Adrenal gland (tissue), 12 donors: ENCODE measurements around the gene AMT. TPM values are rescaled to one million over a fixed set of nuclear protein-coding genes. Genes with fewer than 3 reads are reported as not detected.

Experiments used
- DNase-seq, 7 donors: peaks; one replicate each; pipeline ENCODE4 v3.0.0-alpha.2; 2019 to 2020
- H3K27ac ChIP-seq, 5 donors: fragments of 200-600 bp; sonication (generic) in 4 of 5; 1 replicate in 3 of 5; 2 replicates in 2 of 5; pipeline versions ENCODE4 v1.5.1 to v1.8.0; 2016 to 2020; ENCODE audit warnings: mild to moderate bottlenecking in 1 of 5
- H3K27me3 ChIP-seq: fragments of 200-600 bp; 2 replicates; pipeline ENCODE4 v1.8.0; 2021
- H3K36me3 ChIP-seq, 2 donors: fragments of 200-600 bp; replicated peaks in 1 of 2; 1 replicate in 1 of 2; 2 replicates in 1 of 2; pipeline versions ENCODE4 v1.5.1 to v1.8.0; 2018 to 2022
- H3K4me1 ChIP-seq, 2 donors: fragments of 200-600 bp; replicated peaks in 1 of 2; 1 replicate in 1 of 2; 2 replicates in 1 of 2; pipeline versions ENCODE4 v1.5.1 to v1.8.0; 2018 to 2021
- H3K4me3 ChIP-seq, 4 donors: fragments of 200-600 bp; sonication (generic) in 3 of 4; one replicate each; pipeline ENCODE4 v1.5.1; 2016 to 2018
- H3K9me3 ChIP-seq, 3 donors: fragments of 200-600 bp; sonication (generic) in 1 of 3; replicated peaks in 1 of 3; 1 replicate in 2 of 3; 2 replicates in 1 of 3; pipeline versions ENCODE4 v1.5.1 to v1.8.0; 2016 to 2021
- CTCF ChIP-seq, 6 experiments: fragments of 450-650 bp in 4 of 6; fragments of 200-600 bp in 2 of 6; sonication (generic) in 1 of 6; IDR thresholded peaks; 1 replicate in 5 of 6; 2 replicates in 1 of 6; pipeline versions ENCODE4 v1.5.1 to v1.8.0; 2016 to 2021; ENCODE audit warnings: antibody characterized with exemption in 6 of 6, mild to moderate bottlenecking in 2 of 6, moderate library complexity in 1 of 6
- POLR2A ChIP-seq, 2 donors: fragments of 450-650 bp; IDR thresholded peaks; one replicate each; pipeline ENCODE4 v1.6.1; 2017; ENCODE audit warnings: antibody characterized with exemption in 2 of 2, mild to moderate bottlenecking in 2 of 2, moderate library complexity in 1 of 2
- WGBS, 4 donors: extraction: QIAGEN DNeasy Blood & Tissue Kit in 2 of 4; methylation state at CpG; one replicate each; pipeline versions ENCODE4 v1.1.5 to v1.1.7; 2013 to 2017; 5-methylcytosine and 5-hydroxymethylcytosine counted together
- intact Hi-C, 2 donors: fragments of 100-400 bp; cut with DNase I; formaldehyde crosslinking; loops; one replicate each; pipeline versions ENCODE4 v1.14.1 to v1.15.0; 2022 to 2023
- polyA plus RNA-seq, 3 donors: library from polyadenylated mRNA; stranded (reverse); fragments of 200-250 nt in 2 of 3; fragments of 350-450 nt in 1 of 3; fragmentation: Illumina TruSeq in 1 of 3; extraction: RNeasy Lipid Tissue Mini Kit (QIAGEN cat#74804) in 1 of 3; gene quantifications; one replicate each; pipeline ENCODE4 v1.2.3, GENCODE V29; 2013 to 2014
- total RNA-seq, 9 donors: library from RNA; depleted of rRNA in 4 of 9; stranded (reverse); fragments of >200 nt in 4 of 9; fragments of 120-200 nt in 1 of 9; fragmentation: NEBNext Ultra II Directional in 1 of 9; extraction: Animal tissue kit (Norgen Biotek cat#: 25700) in 1 of 9; gene quantifications; one replicate each; pipeline versions ENCODE4 v1.1.0 to v1.2.4, GENCODE V29; 2013 to 2023
- donor health status: healthy with polysubstance abuse.
- donor health status: Bipolar disorder and iron deficiency.
- donor health status: DM: yes; HTN: yes; CAD: no.
- donor health status: DM: no; HTN: no; CAD: no.
- donor health status: DM: no; HTN: no; CAD: no.
- donor health status: DM: yes; HTN: yes; CAD: no.

AMT gene
- total and polyA plus RNA-seq, 12 donors = 5.6 to 55.8 (median 20.7) TPM

GRCh38 chr3:49460188-49460890, 38.1 kb upstream of the AMT start:
- peak in 2 of 7 donors; percentile 16 to 37 for DNase-seq
- intact Hi-C loops = no loop called here

GRCh38 chr3:49456466-49456865, 34.2 kb upstream of the AMT start:
- WGBS, 4 donors = 73 to 88% (median 84%) methylated on average over 2 to 3 of the region's 3 CpGs

More at GRCh38 chr3:49460188-49460890, 38.1 kb upstream of the AMT start:
- Histone ChIP-seq H3K4me1 (peaks cover 7 to 13% of the 10 kb centered on the region in 2 donors), H3K27ac (no peak overlapping the region), H3K4me3 (no peak overlapping the region), H3K27me3 (no peaks in the 10 kb centered on the region), H3K9me3 (no peaks in the 10 kb centered on the region), H3K36me3 (no peaks in the 10 kb centered on the region)
- 17 to 60% (median 52%) methylated on average over 1 to 2 of the region's 2 CpGs for WGBS, 4 donors
- no peak for TF ChIP-seq CTCF (IDR thresholded peaks at IDR 0.05)
- TF ChIP-seq POLR2A (IDR thresholded peaks at IDR 0.05) = no peak

GRCh38 chr3:49454898-49455681, 32.8 kb upstream of the AMT start:
- Histone ChIP-seq H3K4me1 (peaks cover 0 to 4% of the 10 kb centered on the region in 2 donors), H3K9me3 (no peaks in the 10 kb centered on the region), H3K27ac (peak overlapping the region in 2 of 5 donors; percentile 7 to 47), H3K36me3 (no peaks in the 10 kb centered on the region), H3K27me3 (no peaks in the 10 kb centered on the region), H3K4me3 (no peak overlapping the region)
- WGBS, 4 donors = 59 to 83% (median 69%) methylated on average over 3 of the region's 3 CpGs
- intact Hi-C loops = loop anchor here in 1 of 2 donors (10.0 kb wide), 1 partner anchor 120 kb away; no protein-coding TSS in a partner anchor
- DNase-seq = no peak
- no peak for TF ChIP-seq POLR2A (IDR thresholded peaks at IDR 0.05)
- no peak for TF ChIP-seq CTCF (IDR thresholded peaks at IDR 0.05)

More at GRCh38 chr3:49456466-49456865, 34.2 kb upstream of the AMT start:
- no peak overlapping the region for H3K27ac ChIP-seq
- H3K9me3 ChIP-seq = no peaks in the 10 kb centered on the region
- H3K4me1 ChIP-seq = peaks cover 2 to 4% of the 10 kb centered on the region in 2 donors
- no peaks in the 10 kb centered on the region for H3K27me3 ChIP-seq
- no peaks in the 10 kb centered on the region for H3K36me3 ChIP-seq
- no peak for DNase-seq
- no peak overlapping the region for H3K4me3 ChIP-seq
- intact Hi-C loops = loop anchor here in 1 of 2 donors (10.0 kb wide), 1 partner anchor 122 kb away; no protein-coding TSS in a partner anchor
- TF ChIP-seq CTCF (IDR thresholded peaks at IDR 0.05) (no peak), POLR2A (IDR thresholded peaks at IDR 0.05) (no peak)

GRCh38 chr3:49454458-49454857, 32.2 kb upstream of the AMT start:
- Histone ChIP-seq H3K4me3 (no peak overlapping the region), H3K27ac (peak overlapping the region in 1 of 5 donors; percentile 47), H3K27me3 (no peaks in the 10 kb centered on the region), H3K36me3 (no peaks in the 10 kb centered on the region), H3K9me3 (no peaks in the 10 kb centered on the region), H3K4me1 (peaks cover 0 to 4% of the 10 kb centered on the region in 2 donors)
- no peak for TF ChIP-seq POLR2A (IDR thresholded peaks at IDR 0.05)
- peak in 1 of 6 experiments; percentile 7 for TF ChIP-seq CTCF (IDR thresholded peaks at IDR 0.05)
- intact Hi-C loops = loop anchor here in 1 of 2 donors (10.0 kb wide), 1 partner anchor 120 kb away; no protein-coding TSS in a partner anchor
- peak in 1 of 7 donors; percentile 28 for DNase-seq
- 83 to 100% (median 97%) methylated on average over 2 of the region's 2 CpGs for WGBS, 4 donors
